ENCODE results near the gene ITPK1. TPM values are rescaled to one million over a fixed set of nuclear protein-coding genes. Genes with fewer than 3 reads are reported as not detected.
A peak's percentile ranks its signal among the peaks of the same experiment; 100 is the strongest.
"Not testable (repeated sequence)": the region's sequence is repeated elsewhere in the genome, so short reads cannot be mapped to it uniquely, and the experiment has no call there.

The ITPK1 gene
- total RNA-seq, 2 experiments from 2014 or later, result 63.7 to 71.0 TPM

- Mint-ChIP-seq H3K27ac (no peak overlapping the region), H3K36me3 (ENCODE audit: low read depth) (no peaks in the 10 kb centered on the region), H3K27me3 (peaks cover 1% of the 10 kb centered on the region), H3K4me3 (no peak overlapping the region), H3K9me3 (no peaks in the 10 kb centered on the region), H3K4me1 (peaks cover 5% of the 10 kb centered on the region)
- CTCF ChIA-PET, result interaction anchor here (1.3 kb wide), 1 partner anchor 30 kb away, joined by 3 read pairs; no protein-coding TSS in a partner anchor
- POLR2A ChIA-PET, result no interaction called here
- DNase-seq, result no peak
These were observed 27.3 kb upstream of the ITPK1 start for GRCh38 chr14:93142854-93143652.

GRCh38 chr14:93137864-93138263 lies 22.1 kb upstream of the ITPK1 start:
- Mint-ChIP-seq H3K36me3 (ENCODE audit: low read depth) (no peaks in the 10 kb centered on the region), H3K27ac (no peak overlapping the region), H3K9me3 (no peaks in the 10 kb centered on the region), H3K4me3 (no peak overlapping the region), H3K27me3 (peaks cover 1% of the 10 kb centered on the region), H3K4me1 (peaks cover 5% of the 10 kb centered on the region)
- ChIA-PET CTCF (interaction anchor here (0.7 to 2.3 kb wide), 2 partner anchors 24 to 186 kb away, joined by 3 to 18 read pairs; no protein-coding TSS in a partner anchor), POLR2A (no interaction called here)
- DNase-seq, result no peak

GRCh38 chr14:93136508-93136907 lies 20.8 kb upstream of the ITPK1 start:
- H3K4me1 Mint-ChIP-seq; DNase-seq; H3K36me3 Mint-ChIP-seq (ENCODE audit: low read depth); H3K27me3 Mint-ChIP-seq; CTCF ChIA-PET; H3K9me3 Mint-ChIP-seq; H3K4me3 Mint-ChIP-seq; H3K27ac Mint-ChIP-seq; POLR2A ChIA-PET: not testable (repeated sequence)

GRCh38 chr14:93136009-93136408 lies 20.3 kb upstream of the ITPK1 start:
- no peaks in the 10 kb centered on the region for H3K36me3 Mint-ChIP-seq (ENCODE audit: low read depth)
- H3K27ac Mint-ChIP-seq, result no peak overlapping the region
- POLR2A ChIA-PET, result no interaction called here
- no peaks in the 10 kb centered on the region for H3K9me3 Mint-ChIP-seq
- no peak overlapping the region for H3K4me3 Mint-ChIP-seq
- CTCF ChIA-PET, result no interaction called here
- no peak for DNase-seq
- H3K27me3 Mint-ChIP-seq, result no peaks in the 10 kb centered on the region
- peaks cover 5% of the 10 kb centered on the region for H3K4me1 Mint-ChIP-seq

- no peak for DNase-seq
- no peaks in the 10 kb centered on the region for H3K9me3 Mint-ChIP-seq
- POLR2A ChIA-PET, result no interaction called here
- H3K27me3 Mint-ChIP-seq, result no peaks in the 10 kb centered on the region
- no peak overlapping the region for H3K27ac Mint-ChIP-seq
- CTCF ChIA-PET, result interaction anchor here (0.9 kb wide), 1 partner anchor 19 kb away, joined by 3 read pairs; no protein-coding TSS in a partner anchor
- no peaks in the 10 kb centered on the region for H3K36me3 Mint-ChIP-seq (ENCODE audit: low read depth)
- H3K4me3 Mint-ChIP-seq, result no peak overlapping the region
- H3K4me1 Mint-ChIP-seq, result peaks cover 5% of the 10 kb centered on the region
These were observed 19.7 kb upstream of the ITPK1 start for GRCh38 chr14:93135399-93135798.

GRCh38 chr14:93133464-93133863 lies 17.7 kb upstream of the ITPK1 start:
- Mint-ChIP-seq H3K27ac (no peak overlapping the region), H3K27me3 (peaks cover 6% of the 10 kb centered on the region), H3K36me3 (ENCODE audit: low read depth) (no peaks in the 10 kb centered on the region), H3K9me3 (no peaks in the 10 kb centered on the region), H3K4me1 (no peaks in the 10 kb centered on the region), H3K4me3 (no peak overlapping the region)
- CTCF ChIA-PET, result interaction anchor here (0.5 to 3.9 kb wide), 2 partner anchors 20 to 1470 kb away, joined by 5 to 21 read pairs; no protein-coding TSS in a partner anchor
- no peak for DNase-seq
- POLR2A ChIA-PET, result no interaction called here

GRCh38 chr14:93132472-93133065 lies 16.8 kb upstream of the ITPK1 start:
- ChIA-PET POLR2A (no interaction called here), CTCF (interaction anchor here (0.6 to 3.9 kb wide), 8 partner anchors 14 to 230 kb away, joined by 3 to 21 read pairs (median 4); partner anchors contain the start of genes GON7 and UBR7)
- H3K36me3 Mint-ChIP-seq (ENCODE audit: low read depth), result no peaks in the 10 kb centered on the region
- no peak overlapping the region for H3K4me3 Mint-ChIP-seq
- H3K27me3 Mint-ChIP-seq, result peaks cover 11% of the 10 kb centered on the region
- H3K9me3 Mint-ChIP-seq, result no peaks in the 10 kb centered on the region
- no peaks in the 10 kb centered on the region for H3K4me1 Mint-ChIP-seq
- no peak overlapping the region for H3K27ac Mint-ChIP-seq
- peak; percentile 44 for DNase-seq

- H3K27ac Mint-ChIP-seq; H3K4me1 Mint-ChIP-seq; H3K36me3 Mint-ChIP-seq (ENCODE audit: low read depth); H3K4me3 Mint-ChIP-seq; DNase-seq; POLR2A ChIA-PET; H3K9me3 Mint-ChIP-seq: not testable (repeated sequence)
- CTCF ChIA-PET, result interaction anchor here (0.6 to 3.9 kb wide), 7 partner anchors 12 to 466 kb away, joined by 3 to 21 read pairs (median 4); partner anchors contain the start of genes GON7 and UBR7
- H3K27me3 Mint-ChIP-seq, result peaks cover 11% of the 10 kb centered on the region
These were observed 15.6 kb upstream of the ITPK1 start for GRCh38 chr14:93131257-93131820.

GRCh38 chr14:93128725-93129459 lies 13.2 kb upstream of the ITPK1 start:
- Mint-ChIP-seq H3K27ac (no peak overlapping the region), H3K9me3 (no peaks in the 10 kb centered on the region), H3K27me3 (peaks cover 14% of the 10 kb centered on the region), H3K4me1 (no peaks in the 10 kb centered on the region), H3K36me3 (ENCODE audit: low read depth) (no peaks in the 10 kb centered on the region), H3K4me3 (no peak overlapping the region)
- ChIA-PET CTCF (no interaction called here), POLR2A (no interaction called here)
- no peak for DNase-seq

- ChIA-PET CTCF (interaction anchor here (0.7 to 1.4 kb wide), 2 partner anchors 9 to 174 kb away, joined by 3 to 4 read pairs; no protein-coding TSS in a partner anchor), POLR2A (interaction anchor here (0.6 kb wide), 1 partner anchor 93 kb away, joined by 6 read pairs; no protein-coding TSS in a partner anchor)
- no peaks in the 10 kb centered on the region for H3K4me1 Mint-ChIP-seq
- H3K27ac Mint-ChIP-seq, result no peak overlapping the region
- peaks cover 14% of the 10 kb centered on the region for H3K27me3 Mint-ChIP-seq
- H3K9me3 Mint-ChIP-seq, result no peaks in the 10 kb centered on the region
- no peaks in the 10 kb centered on the region for H3K36me3 Mint-ChIP-seq (ENCODE audit: low read depth)
- DNase-seq, result no peak
- no peak overlapping the region for H3K4me3 Mint-ChIP-seq
These were observed 10.4 kb upstream of the ITPK1 start for GRCh38 chr14:93126111-93126510.

- ChIA-PET POLR2A (no interaction called here), CTCF (no interaction called here)
- no peak for DNase-seq
- Mint-ChIP-seq H3K4me3 (no peak overlapping the region), H3K27ac (no peak overlapping the region), H3K4me1 (peaks cover 2% of the 10 kb centered on the region), H3K36me3 (ENCODE audit: low read depth) (no peaks in the 10 kb centered on the region), H3K9me3 (no peaks in the 10 kb centered on the region), H3K27me3 (peaks cover 4% of the 10 kb centered on the region)
These were observed 7.1 kb upstream of the ITPK1 start for GRCh38 chr14:93122826-93123225.

- CTCF ChIA-PET, result interaction anchor here (0.7 kb wide), 1 partner anchor 57 kb away, joined by 3 read pairs; no protein-coding TSS in a partner anchor
- H3K36me3 Mint-ChIP-seq (ENCODE audit: low read depth), result no peaks in the 10 kb centered on the region
- H3K9me3 Mint-ChIP-seq, result no peaks in the 10 kb centered on the region
- peaks cover 3% of the 10 kb centered on the region for H3K27me3 Mint-ChIP-seq
- H3K4me3 Mint-ChIP-seq, result no peak overlapping the region
- H3K27ac Mint-ChIP-seq, result no peak overlapping the region
- POLR2A ChIA-PET, result no interaction called here
- peaks cover 11% of the 10 kb centered on the region for H3K4me1 Mint-ChIP-seq
- DNase-seq, result no peak
These were observed 5.5 kb upstream of the ITPK1 start for GRCh38 chr14:93121030-93121834.

Data from activated CD4-positive, alpha-beta T cell treated with anti-CD3 and anti-CD28 coated beads, Interleukin-2, amount 10 ng/mL, durations not matched to agents 7 days and 5 days (primary cell).